Measurements from ENCODE around the gene TEFM.

DNA sequence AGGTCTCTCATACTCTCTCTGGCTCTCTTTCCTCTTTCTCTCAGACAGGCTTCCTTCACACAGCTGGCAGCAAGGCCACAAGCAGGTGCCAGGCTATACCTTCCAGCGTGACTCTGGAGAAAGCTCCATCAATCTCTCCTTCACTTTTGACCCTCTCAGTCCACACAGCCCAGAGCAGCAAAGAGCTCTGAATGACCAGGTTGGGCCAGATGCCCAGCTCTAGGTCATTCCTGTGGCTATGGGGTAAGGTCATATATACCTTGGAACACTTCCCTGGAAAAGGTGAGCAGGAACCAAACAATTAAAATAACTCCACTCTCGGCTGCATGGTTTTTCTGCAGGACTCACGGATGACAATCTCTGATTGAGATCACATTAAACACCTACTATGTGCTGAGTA lies 24.5 kb upstream of the TEFM start:
- TF ChIP-seq POLR2AphosphoS5 (IDR thresholded peaks at IDR 0.05; ENCODE audit: borderline replicate concordance, low read depth, low read length) (no peak), EZH2 (IDR thresholded peaks at IDR 0.05) (no peak)

All from SK-N-MC (cell line).